ENCODE data around the gene NIM1K. TPM values are rescaled to one million over a fixed set of nuclear protein-coding genes. Genes with fewer than 3 reads are reported as not detected.

The NIM1K gene
- total RNA-seq, 1 donor = 0.43 TPM

- no peak for TF ChIP-seq CTCF (IDR thresholded peaks at IDR 0.05; ENCODE audit: insufficient read depth, low read depth, low read length)
- H3K4me3 ChIP-seq (ENCODE audit: low read depth, low read length) = no peak overlapping the region
- DNase-seq (ENCODE audit: low read depth) = no peak
These were observed 17.0 kb downstream of the NIM1K start for GRCh38 chr5:43209060-43209459.

GRCh38 chr5:43209833-43210232 is 17.8 kb downstream of the NIM1K start:
- no peak for DNase-seq (ENCODE audit: low read depth)
- no peak overlapping the region for H3K4me3 ChIP-seq (ENCODE audit: low read depth, low read length)
- no peak for TF ChIP-seq CTCF (IDR thresholded peaks at IDR 0.05; ENCODE audit: insufficient read depth, low read depth, low read length)

GRCh38 chr5:43210570-43210969 is 18.5 kb downstream of the NIM1K start:
- no peak for TF ChIP-seq CTCF (IDR thresholded peaks at IDR 0.05; ENCODE audit: insufficient read depth, low read depth, low read length)
- DNase-seq (ENCODE audit: low read depth) = no peak
- H3K4me3 ChIP-seq (ENCODE audit: low read depth, low read length) = no peak overlapping the region

GRCh38 chr5:43213951-43214350 is 21.9 kb downstream of the NIM1K start:
- H3K4me3 ChIP-seq (ENCODE audit: low read depth, low read length) = no peak overlapping the region
- DNase-seq (ENCODE audit: low read depth) = no peak
- TF ChIP-seq CTCF (IDR thresholded peaks at IDR 0.05; ENCODE audit: insufficient read depth, low read depth, low read length) = no peak

- no peak overlapping the region for H3K4me3 ChIP-seq (ENCODE audit: low read depth, low read length)
- DNase-seq (ENCODE audit: low read depth) = no peak
- TF ChIP-seq CTCF (IDR thresholded peaks at IDR 0.05; ENCODE audit: insufficient read depth, low read depth, low read length) = no peak
These were observed 23.1 kb downstream of the NIM1K start for GRCh38 chr5:43215073-43215631.

- no peak for DNase-seq (ENCODE audit: low read depth)
- H3K4me3 ChIP-seq (ENCODE audit: low read depth, low read length) = no peak overlapping the region
- TF ChIP-seq CTCF (IDR thresholded peaks at IDR 0.05; ENCODE audit: insufficient read depth, low read depth, low read length) = no peak
These were observed 24.9 kb downstream of the NIM1K start for GRCh38 chr5:43216941-43217340.

- no peak for DNase-seq (ENCODE audit: low read depth)
- H3K4me3 ChIP-seq (ENCODE audit: low read depth, low read length) = no peak overlapping the region
- TF ChIP-seq CTCF (IDR thresholded peaks at IDR 0.05; ENCODE audit: insufficient read depth, low read depth, low read length) = no peak
These were observed 27.1 kb downstream of the NIM1K start for GRCh38 chr5:43219120-43219519.
